Activated CD4-positive, alpha-beta T cell treated with anti-CD3 and anti-CD28 coated beads, Interleukin-2, amount 10 ng/mL, durations not matched to agents 24 days and 14 days (primary cell): Measurements from ENCODE around the gene CDK5RAP2. TPM values are rescaled to one million over a fixed set of nuclear protein-coding genes. Genes with fewer than 3 reads are reported as not detected.
"Not testable (repeated sequence)": the region's sequence is repeated elsewhere in the genome, so short reads cannot be mapped to it uniquely, and the experiment has no call there.

ENCODE experiments used
- DNase-seq: peaks from one replicate; pipeline ENCODE4 v3.0.0; 2022
- H3K27ac Mint-ChIP-seq: one replicate; pipeline ENCODE4 v1.8.0; 2022; ENCODE audit warnings: mild to moderate bottlenecking, mixed read lengths
- H3K27me3 Mint-ChIP-seq: one replicate; pipeline ENCODE4 v1.8.0; 2022; ENCODE audit warnings: mixed read lengths
- H3K36me3 Mint-ChIP-seq: one replicate; pipeline ENCODE4 v1.8.0; 2022; ENCODE audit warnings: low read depth, mild to moderate bottlenecking, mixed read lengths
- H3K4me1 Mint-ChIP-seq: one replicate; pipeline ENCODE4 v1.8.0; 2021; ENCODE audit warnings: mixed read lengths
- H3K4me3 Mint-ChIP-seq: one replicate; pipeline ENCODE4 v1.8.0; 2022; ENCODE audit warnings: mild to moderate bottlenecking, moderate library complexity, mixed read lengths
- H3K9me3 Mint-ChIP-seq: one replicate; pipeline ENCODE4 v1.8.0; 2021; ENCODE audit warnings: mixed read lengths
- intact Hi-C: fragments of 100-400 bp; cut with micrococcal nuclease; formaldehyde crosslinking; loops from one replicate; pipeline ENCODE4 v1.15.1; 2023
- total RNA-seq: library from RNA; stranded (reverse); gene quantifications from 2 replicates; pipeline ENCODE4 v1.2.3, GENCODE V29; 2022

CDK5RAP2 gene
- 69.3 and 70.0 TPM in 2 replicates for total RNA-seq

DNA sequence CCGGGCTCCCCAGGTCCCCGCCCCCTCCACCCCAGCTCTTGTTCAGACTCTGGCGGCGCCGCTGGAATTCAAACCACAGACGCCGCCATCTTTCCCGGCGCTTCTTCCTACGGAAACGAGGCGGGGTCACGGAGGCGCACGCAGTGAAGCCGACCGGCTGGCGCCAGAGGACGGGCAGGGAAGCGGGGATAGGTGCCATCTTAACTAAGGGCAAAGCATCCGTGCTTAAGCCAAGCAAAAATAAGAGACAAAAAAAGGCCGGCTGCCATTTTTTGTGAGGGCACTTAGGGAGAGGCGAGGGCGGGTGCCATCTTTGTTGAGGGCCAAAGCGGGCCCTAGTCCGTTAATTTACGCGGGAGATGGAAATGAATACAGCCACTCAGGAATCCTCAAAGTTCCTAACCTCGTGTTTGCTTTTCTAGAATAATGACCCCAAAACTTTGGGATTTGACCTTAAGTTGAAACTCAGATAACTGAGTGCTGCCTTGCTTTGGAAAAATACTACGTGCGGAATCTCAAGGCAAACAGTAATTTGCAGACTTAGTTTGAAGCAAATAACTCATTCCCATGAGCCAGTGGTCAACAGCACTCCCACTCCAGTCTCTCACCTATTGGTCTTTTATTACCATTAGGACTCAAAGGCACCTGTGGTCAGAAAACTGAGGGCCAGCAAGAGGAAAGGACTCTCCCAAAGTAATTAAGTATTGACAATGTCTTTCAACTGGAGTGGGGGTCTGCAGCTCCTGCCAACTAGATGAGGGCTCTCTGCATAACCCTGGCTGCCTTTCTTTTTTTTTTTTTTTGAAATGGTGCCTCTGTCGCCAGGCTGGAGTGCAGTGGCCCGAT is at the start of gene CDK5RAP2:
CDK5RAP2 (minus strand) TSS at position 117 of the 846 bp plus-strand sequence. CDS start 189 bp downstream, outside the sequence.
- peaks cover 36% of the 10 kb centered on the region for H3K4me1 Mint-ChIP-seq
- H3K27ac Mint-ChIP-seq = peak within 1 kb of the TSS; percentile 94
- intact Hi-C loops = loop anchor here (1.0 to 5.0 kb wide), 5 partner anchors 134 to 623 kb away; partner anchors contain the start of gene MEGF9
- no peaks in the 10 kb centered on the region for H3K27me3 Mint-ChIP-seq
- peaks cover 20% of the 10 kb centered on the region for H3K36me3 Mint-ChIP-seq
- peaks cover 8% of the 10 kb centered on the region for H3K9me3 Mint-ChIP-seq
- DNase-seq = peak; percentile 98
- H3K4me3 Mint-ChIP-seq = peak within 1 kb of the TSS; percentile 98

DNA sequence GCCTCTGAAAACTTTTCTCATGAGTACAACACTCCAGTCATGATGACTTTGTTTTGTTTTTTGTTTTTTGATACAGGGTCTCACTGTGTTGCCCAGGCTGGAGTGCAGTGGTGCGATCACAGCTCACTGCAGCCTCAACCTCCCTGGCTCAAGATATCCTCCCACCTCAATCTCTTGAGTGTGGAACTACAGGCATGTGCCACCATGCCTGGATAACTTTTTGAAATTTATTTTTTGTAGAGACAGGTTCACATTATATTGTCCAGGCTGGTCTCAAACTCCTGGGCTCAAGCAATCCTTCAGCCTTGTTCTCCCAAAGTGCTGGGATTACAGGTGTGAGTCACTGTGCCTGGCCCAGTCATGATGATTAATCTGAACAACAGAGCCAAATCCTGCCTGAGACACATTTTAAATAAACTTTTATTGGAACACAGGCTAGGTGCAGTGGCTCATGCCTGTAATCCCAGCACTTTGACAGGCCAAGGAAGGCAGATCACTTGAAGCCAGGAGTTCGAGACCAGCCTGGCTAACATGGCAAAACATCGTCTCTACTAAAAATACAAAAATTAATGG is 49.0 kb upstream of the CDK5RAP2 start:
- DNase-seq, intact Hi-C loops, H3K9me3 Mint-ChIP-seq, H3K27me3 Mint-ChIP-seq, H3K36me3 Mint-ChIP-seq, H3K27ac Mint-ChIP-seq, H3K4me3 Mint-ChIP-seq, H3K4me1 Mint-ChIP-seq: not testable (repeated sequence)

DNA sequence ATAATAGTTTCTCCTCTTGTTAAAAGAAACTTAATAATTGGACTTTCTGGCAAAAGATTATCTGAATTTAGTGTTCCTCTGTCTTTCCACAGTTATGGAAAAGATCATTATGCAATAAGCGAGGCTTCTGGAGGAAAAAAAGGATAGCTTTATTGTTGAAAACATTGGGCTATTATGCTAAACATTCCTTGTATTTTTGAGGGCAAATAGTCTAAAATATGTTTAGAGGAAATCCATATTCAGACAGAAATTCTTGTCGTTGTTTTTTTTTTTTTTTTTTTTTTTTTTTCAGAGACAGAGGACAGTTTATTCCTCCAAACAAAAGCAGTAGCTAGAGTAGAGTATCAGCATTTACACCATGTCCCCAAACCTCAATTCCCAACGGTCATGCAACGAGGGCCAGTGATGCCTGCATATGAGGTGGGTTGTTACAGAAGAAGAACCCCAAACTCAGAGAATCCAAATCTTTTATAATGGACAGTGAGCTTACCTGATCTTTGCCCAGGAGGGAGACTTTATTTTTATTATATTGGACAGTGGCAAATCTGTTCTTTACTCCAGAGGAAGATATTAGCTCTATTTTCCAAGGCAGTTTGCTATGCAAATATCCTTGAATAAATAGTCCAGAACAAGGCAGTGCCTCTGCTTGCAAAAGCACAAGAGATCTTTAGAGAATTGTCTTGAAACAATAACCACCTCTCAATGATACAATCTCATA is 48.4 kb upstream of the CDK5RAP2 start:
- DNase-seq = no peak
- H3K27ac Mint-ChIP-seq = no peak overlapping the region
- peaks cover 6% of the 10 kb centered on the region for H3K27me3 Mint-ChIP-seq
- H3K4me1 Mint-ChIP-seq = peaks cover 9% of the 10 kb centered on the region
- no peak overlapping the region for H3K4me3 Mint-ChIP-seq
- H3K9me3 Mint-ChIP-seq = no peaks in the 10 kb centered on the region
- no peaks in the 10 kb centered on the region for H3K36me3 Mint-ChIP-seq
- intact Hi-C loops = no loop called here

DNA sequence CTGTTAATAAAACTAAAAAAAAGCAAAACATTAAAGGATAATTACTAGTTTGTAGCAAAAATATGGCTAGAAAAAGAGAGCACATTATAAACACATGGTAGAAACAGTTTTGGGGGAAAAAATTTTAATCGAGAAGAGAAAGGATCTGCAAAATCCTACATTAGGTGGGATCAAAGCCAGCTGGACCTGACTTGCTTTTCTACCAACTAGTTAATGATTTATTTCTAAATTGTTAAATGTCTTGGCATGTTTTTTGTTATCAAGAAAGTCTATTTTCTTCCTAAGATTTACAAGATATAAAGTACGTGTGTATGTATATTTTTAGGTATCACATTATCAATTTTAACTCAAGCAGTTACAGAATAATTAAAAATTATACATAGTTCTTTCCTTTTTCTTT is 47.1 kb upstream of the CDK5RAP2 start:
- no peak overlapping the region for H3K4me3 Mint-ChIP-seq
- H3K4me1 Mint-ChIP-seq = peaks cover 9% of the 10 kb centered on the region
- no peak for DNase-seq
- H3K27me3 Mint-ChIP-seq = no peaks in the 10 kb centered on the region
- H3K36me3 Mint-ChIP-seq = no peaks in the 10 kb centered on the region
- H3K9me3 Mint-ChIP-seq = no peaks in the 10 kb centered on the region
- intact Hi-C loops = no loop called here
- H3K27ac Mint-ChIP-seq = no peak overlapping the region

DNA sequence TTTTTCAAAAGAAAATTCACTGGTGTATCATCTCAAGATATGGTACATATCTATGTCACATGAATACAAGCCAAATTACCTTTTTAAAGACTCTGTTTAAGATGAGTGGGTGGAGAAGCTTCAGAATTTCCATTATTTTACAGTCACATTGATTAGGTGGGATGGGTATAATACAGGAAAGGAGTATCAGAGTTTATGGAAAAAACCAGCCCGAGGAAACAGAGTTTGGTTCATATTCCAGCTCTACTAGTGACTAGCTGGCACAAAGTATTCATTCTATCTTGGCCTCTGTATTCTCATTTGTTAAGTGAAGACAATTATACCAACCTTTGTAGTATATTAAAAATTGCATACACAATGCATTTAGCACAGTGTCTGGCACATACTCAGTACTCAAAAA is 46.5 kb upstream of the CDK5RAP2 start:
- Mint-ChIP-seq H3K4me1 (peaks cover 9% of the 10 kb centered on the region), H3K36me3 (no peaks in the 10 kb centered on the region), H3K27me3 (no peaks in the 10 kb centered on the region), H3K9me3 (no peaks in the 10 kb centered on the region), H3K27ac (no peak overlapping the region), H3K4me3 (no peak overlapping the region)
- no peak for DNase-seq
- intact Hi-C loops = no loop called here

DNA sequence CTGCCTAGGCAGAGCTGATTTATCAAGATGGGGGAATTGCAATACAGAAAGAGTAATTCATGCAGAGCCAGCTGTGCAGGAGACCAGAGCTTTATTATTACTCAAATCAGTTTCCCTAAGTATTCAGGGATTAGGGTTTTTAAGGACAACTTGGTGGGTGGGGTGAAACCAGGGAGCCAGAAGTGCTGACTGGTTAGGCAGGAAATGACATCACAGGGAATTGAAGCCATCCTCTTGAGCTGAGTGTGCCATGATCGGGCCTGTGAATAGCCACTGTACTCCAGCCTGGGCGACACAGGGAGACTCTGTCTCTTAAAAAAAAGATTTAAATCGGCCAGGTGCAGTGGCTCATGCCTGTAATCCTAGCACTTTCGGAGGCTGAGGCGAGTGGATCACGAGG is 45.3 kb upstream of the CDK5RAP2 start:
- Mint-ChIP-seq H3K36me3 (no peaks in the 10 kb centered on the region), H3K27me3 (no peaks in the 10 kb centered on the region), H3K4me3 (no peak overlapping the region), H3K4me1 (peaks cover 11% of the 10 kb centered on the region), H3K9me3 (no peaks in the 10 kb centered on the region), H3K27ac (no peak overlapping the region)
- no peak for DNase-seq
- intact Hi-C loops = no loop called here

DNA sequence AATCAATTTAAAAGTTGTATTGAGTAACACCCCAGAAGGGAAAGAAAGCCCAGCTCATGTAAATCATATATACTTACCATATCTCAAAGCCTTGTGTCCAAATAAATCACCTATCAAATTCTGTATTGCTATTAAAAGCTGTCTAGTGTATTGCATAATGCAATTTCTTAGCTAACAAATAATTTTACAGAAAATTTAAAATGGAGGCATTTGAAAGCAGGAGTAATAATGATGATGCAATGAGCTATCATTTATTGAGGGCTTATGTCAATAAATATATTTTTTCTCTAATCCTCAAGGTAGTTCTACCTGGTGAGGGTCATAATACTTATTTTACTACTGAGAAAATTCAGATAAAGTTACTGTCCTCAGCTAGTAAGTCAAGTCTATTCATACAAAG is 42.8 kb upstream of the CDK5RAP2 start:
- no peaks in the 10 kb centered on the region for H3K36me3 Mint-ChIP-seq
- intact Hi-C loops = no loop called here
- H3K27me3 Mint-ChIP-seq = no peaks in the 10 kb centered on the region
- no peak for DNase-seq
- no peak overlapping the region for H3K27ac Mint-ChIP-seq
- H3K4me1 Mint-ChIP-seq = peaks cover 15% of the 10 kb centered on the region
- H3K9me3 Mint-ChIP-seq = no peaks in the 10 kb centered on the region
- no peak overlapping the region for H3K4me3 Mint-ChIP-seq

DNA sequence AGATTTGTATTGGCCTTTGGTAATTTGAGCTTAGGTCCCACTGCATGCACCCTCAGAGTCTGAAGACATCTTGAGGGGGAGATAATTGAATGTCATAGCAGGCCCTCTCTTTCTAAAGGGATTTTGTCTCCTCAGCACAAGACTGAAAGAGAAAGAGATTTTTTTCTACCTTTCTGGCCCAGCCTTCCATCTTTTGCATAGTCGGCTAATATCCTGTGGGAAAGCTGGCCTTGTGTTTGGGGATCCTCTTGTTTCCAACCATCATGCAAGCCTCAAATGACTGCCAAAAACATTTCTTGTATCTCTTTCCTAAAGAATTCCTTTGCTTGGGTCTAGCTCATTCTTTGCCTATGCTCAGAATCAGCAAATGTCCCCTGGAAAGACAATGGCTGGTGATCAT is 42.0 kb upstream of the CDK5RAP2 start:
- Mint-ChIP-seq H3K27me3 (no peaks in the 10 kb centered on the region), H3K4me1 (peaks cover 17% of the 10 kb centered on the region), H3K9me3 (no peaks in the 10 kb centered on the region), H3K36me3 (no peaks in the 10 kb centered on the region), H3K27ac (no peak overlapping the region), H3K4me3 (no peak overlapping the region)
- no peak for DNase-seq
- intact Hi-C loops = no loop called here

DNA sequence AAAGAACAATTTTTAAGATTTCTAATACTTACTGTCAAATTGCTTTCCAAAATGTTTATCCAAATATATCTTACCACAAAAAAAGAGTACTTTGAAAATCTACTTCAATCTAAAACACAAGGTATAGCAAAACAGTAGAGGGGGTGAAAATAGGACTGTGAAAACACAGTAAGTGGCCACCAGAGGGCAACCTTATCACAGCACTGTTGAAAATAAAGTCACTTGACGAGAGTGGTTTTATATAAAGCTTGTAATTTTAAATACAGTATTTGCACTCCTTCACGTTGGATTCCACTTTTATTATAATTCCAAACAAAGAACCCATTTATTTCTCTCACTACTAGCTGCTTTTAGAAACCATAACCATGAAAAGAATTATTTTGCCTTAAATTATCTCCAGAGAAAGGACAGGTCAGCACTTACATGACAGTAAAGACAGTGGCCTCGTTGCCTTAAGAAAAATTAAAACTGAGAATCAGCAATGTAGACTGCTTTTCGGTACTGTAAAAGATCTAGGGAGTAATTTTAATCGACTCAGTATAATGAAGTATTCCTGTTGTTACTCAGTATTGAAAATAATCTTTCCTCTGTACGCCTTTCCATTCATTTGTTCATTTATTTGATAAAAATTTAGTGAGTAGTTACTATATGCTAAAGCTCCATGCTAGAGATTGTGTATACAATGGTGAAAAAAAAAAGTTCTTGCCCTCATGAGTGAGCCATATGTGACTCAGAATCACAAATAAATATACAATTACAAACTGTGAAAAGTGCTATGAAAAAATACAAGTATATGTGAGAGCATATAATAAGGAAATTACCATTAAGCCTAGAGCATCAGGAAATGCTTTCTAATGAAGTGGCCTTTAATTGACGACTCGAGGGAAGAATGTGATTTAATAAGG is 40.0 kb upstream of the CDK5RAP2 start:
- peak; percentile 86 for DNase-seq
- Mint-ChIP-seq H3K4me1 (peaks cover 9% of the 10 kb centered on the region), H3K27ac (no peak overlapping the region), H3K4me3 (no peak overlapping the region), H3K27me3 (no peaks in the 10 kb centered on the region), H3K9me3 (no peaks in the 10 kb centered on the region), H3K36me3 (no peaks in the 10 kb centered on the region)
- intact Hi-C loops = loop anchor here (2.0 kb wide), 1 partner anchor 93 kb away; no protein-coding TSS in a partner anchor

DNA sequence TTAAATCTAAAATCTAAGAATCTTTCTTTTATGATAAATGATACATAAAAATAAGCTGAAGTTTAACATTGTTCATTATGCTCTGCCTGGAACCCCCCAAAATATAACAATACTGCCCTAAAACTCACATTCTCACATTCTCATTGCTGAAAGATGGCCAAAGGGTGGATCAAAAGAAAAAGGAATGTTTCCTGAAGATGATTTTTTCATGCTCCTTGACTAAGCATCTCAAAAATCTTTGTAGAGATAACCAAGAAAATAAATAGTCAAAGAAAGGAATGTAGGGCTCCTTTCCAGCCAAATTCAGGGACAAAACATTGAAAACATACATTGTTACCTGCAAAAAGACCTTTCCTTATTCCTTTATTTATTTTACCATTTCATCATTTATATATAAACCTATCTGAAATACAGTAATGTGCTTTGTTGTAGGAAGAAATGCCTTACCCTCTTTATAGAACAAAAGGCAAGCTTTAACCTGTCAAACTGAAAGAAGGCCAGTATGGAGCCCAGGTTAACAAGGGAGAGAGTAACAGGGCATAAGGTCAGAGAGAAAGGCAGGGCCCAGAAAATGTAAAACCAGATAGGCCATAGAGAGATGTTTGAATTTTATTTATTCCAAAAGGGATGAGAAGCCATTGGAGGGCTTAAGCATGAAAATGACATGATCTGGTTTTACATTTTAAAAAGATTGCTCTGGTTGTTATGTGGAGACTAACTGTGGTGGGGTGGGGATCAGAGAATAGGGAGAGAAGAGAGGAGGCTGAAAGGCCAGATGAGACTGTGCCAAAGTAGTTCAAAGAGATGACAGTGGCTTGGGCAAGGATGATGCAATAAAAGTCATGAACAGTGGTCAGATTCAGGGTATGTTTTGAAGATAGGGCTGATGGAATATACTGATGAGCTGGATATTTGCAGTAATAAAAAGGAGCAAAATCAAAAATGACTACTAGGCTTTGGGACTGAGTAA is 37.3 kb upstream of the CDK5RAP2 start:
- intact Hi-C loops = no loop called here
- H3K9me3 Mint-ChIP-seq = no peaks in the 10 kb centered on the region
- DNase-seq = no peak
- H3K4me3 Mint-ChIP-seq = no peak overlapping the region
- peaks cover 7% of the 10 kb centered on the region for H3K4me1 Mint-ChIP-seq
- no peak overlapping the region for H3K27ac Mint-ChIP-seq
- H3K27me3 Mint-ChIP-seq = no peaks in the 10 kb centered on the region
- no peaks in the 10 kb centered on the region for H3K36me3 Mint-ChIP-seq

DNA sequence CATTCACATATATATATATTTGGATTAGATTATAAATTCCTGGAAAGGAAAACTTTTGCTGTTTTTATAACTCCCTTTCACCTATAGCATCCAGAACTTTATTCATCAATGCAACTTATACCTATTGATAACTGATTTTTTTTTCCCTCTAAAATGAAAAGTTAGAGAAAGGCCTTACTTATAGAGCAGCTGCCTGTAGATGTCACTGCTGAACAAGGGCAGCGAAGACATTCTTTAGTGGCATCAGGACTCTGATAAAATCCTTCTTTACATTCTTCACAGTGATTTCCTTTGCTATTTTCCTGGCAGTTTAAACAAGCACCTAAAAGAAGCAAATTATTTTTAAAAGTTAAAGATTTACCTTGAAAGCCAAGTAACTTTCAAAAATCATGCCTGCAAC is 32.3 kb upstream of the CDK5RAP2 start:
- Mint-ChIP-seq H3K27ac (no peak overlapping the region), H3K27me3 (no peaks in the 10 kb centered on the region), H3K4me1 (no peaks in the 10 kb centered on the region), H3K4me3 (no peak overlapping the region), H3K36me3 (peaks cover 7% of the 10 kb centered on the region), H3K9me3 (no peaks in the 10 kb centered on the region)
- intact Hi-C loops = no loop called here
- DNase-seq = no peak

DNA sequence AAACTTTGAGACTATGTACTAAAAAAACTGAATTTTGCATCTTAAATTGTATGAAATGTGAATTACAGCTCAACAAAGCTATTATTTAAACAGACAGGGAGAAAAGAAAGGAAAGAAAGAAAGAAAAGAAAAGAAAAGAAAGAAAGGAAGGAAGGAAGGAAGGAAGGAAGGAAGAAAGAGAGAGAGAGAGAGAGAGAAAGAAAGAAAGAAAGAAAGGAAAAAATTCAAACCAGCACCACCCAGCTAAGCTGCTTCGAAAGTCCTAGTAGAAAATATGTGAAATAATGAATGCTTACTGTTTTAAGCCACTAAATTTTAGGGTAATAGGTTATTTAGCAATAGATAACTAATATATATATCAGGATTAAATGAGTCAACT is 31.7 kb upstream of the CDK5RAP2 start:
- H3K9me3 Mint-ChIP-seq = no peaks in the 10 kb centered on the region
- H3K4me3 Mint-ChIP-seq = no peak overlapping the region
- no peaks in the 10 kb centered on the region for H3K4me1 Mint-ChIP-seq
- intact Hi-C loops = no loop called here
- no peak for DNase-seq
- no peak overlapping the region for H3K27ac Mint-ChIP-seq
- H3K27me3 Mint-ChIP-seq = no peaks in the 10 kb centered on the region
- peaks cover 7% of the 10 kb centered on the region for H3K36me3 Mint-ChIP-seq
